RCC 7860 (cell line): Measurements from ENCODE around the gene WWOX.

Source experiments
- DNase-seq: peaks from one replicate; pipeline ENCODE4 v3.0.0-alpha.2; 2015; ENCODE audit warnings: low spot score
- FAIRE-seq: peaks from 2 replicates; lab custom pipeline; 2012; peaks lifted over from hg19 to GRCh38; lab: Jason Lieb, UNC

WWOX gene

GRCh38 chr16:78942625-78943245 is 843.3 kb downstream of the WWOX start:
- no peak for FAIRE-seq
- no peak for DNase-seq

GRCh38 chr16:78945336-78945735 is 845.9 kb downstream of the WWOX start:
- DNase-seq (no peak), FAIRE-seq (no peak)

GRCh38 chr16:78946556-78946955 is 847.1 kb downstream of the WWOX start:
- DNase-seq (no peak), FAIRE-seq (no peak)

- no peak for FAIRE-seq
- DNase-seq, result no peak
These were observed 851.3 kb downstream of the WWOX start for GRCh38 chr16:78950768-78951167.

GRCh38 chr16:78952630-78953029 is 853.2 kb downstream of the WWOX start:
- DNase-seq, result no peak
- no peak for FAIRE-seq

GRCh38 chr16:78953526-78953925 is 854.1 kb downstream of the WWOX start:
- FAIRE-seq, result no peak

GRCh38 chr16:78955206-78955605 is 855.8 kb downstream of the WWOX start:
- DNase-seq, result no peak
- no peak for FAIRE-seq

More at GRCh38 chr16:78953526-78953925, 854.1 kb downstream of the WWOX start:
- DNase-seq, result no peak

GRCh38 chr16:78956859-78957258 is 857.4 kb downstream of the WWOX start:
- no peak for DNase-seq
- no peak for FAIRE-seq

- FAIRE-seq (no peak), DNase-seq (no peak)
These were observed 858.1 kb downstream of the WWOX start for GRCh38 chr16:78957317-78958100.

- no peak for FAIRE-seq
- no peak for DNase-seq
These were observed 862.0 kb downstream of the WWOX start for GRCh38 chr16:78961464-78961863.

- FAIRE-seq, result no peak
- DNase-seq, result no peak
These were observed 863.0 kb downstream of the WWOX start for GRCh38 chr16:78962457-78962929.

GRCh38 chr16:78967948-78968347 is 868.5 kb downstream of the WWOX start:
- no peak for DNase-seq
- no peak for FAIRE-seq

GRCh38 chr16:78969721-78970120 is 870.3 kb downstream of the WWOX start:
- DNase-seq, result no peak
- no peak for FAIRE-seq

- FAIRE-seq, result no peak
- DNase-seq, result no peak
These were observed 871.2 kb downstream of the WWOX start for GRCh38 chr16:78970650-78971049.

- no peak for FAIRE-seq
- no peak for DNase-seq
These were observed 872.6 kb downstream of the WWOX start for GRCh38 chr16:78972006-78972405.

GRCh38 chr16:78972986-78973385 is 873.5 kb downstream of the WWOX start:
- no peak for FAIRE-seq
- DNase-seq, result no peak

- DNase-seq (no peak), FAIRE-seq (no peak)
These were observed 876.8 kb downstream of the WWOX start for GRCh38 chr16:78976212-78976611.

- FAIRE-seq, result no peak
These were observed 881.4 kb downstream of the WWOX start for GRCh38 chr16:78980825-78981224.

GRCh38 chr16:78982096-78982744 is 882.8 kb downstream of the WWOX start:
- DNase-seq, result no peak
- no peak for FAIRE-seq

More at GRCh38 chr16:78980825-78981224, 881.4 kb downstream of the WWOX start:
- no peak for DNase-seq

- no peak for DNase-seq
- FAIRE-seq, result no peak
These were observed 884.9 kb downstream of the WWOX start for GRCh38 chr16:78984324-78984723.

GRCh38 chr16:78984887-78985464 is 885.5 kb downstream of the WWOX start:
- DNase-seq (no peak), FAIRE-seq (no peak)
